ENCODE data around the gene DMRT3. TPM values are rescaled to one million over a fixed set of nuclear protein-coding genes. Genes with fewer than 3 reads are reported as not detected.

Gene DMRT3
- total and polyA plus RNA-seq, 2 of the 8 experiments (the other 6 are each of a cell fraction or from before 2014, with no cell fraction given) = not detected

- WGBS, 2 experiments (ENCODE audit: extremely low coverage in 1 of 2, insufficient coverage in 1 of 2, insufficient read length in 1 of 2, insufficient replicate concordance in 2 of 2, low coverage in 1 of 2, low lambda C conversion rate in 2 of 2, missing lambda C conversion rate in 1 of 2) = 90% methylated on average over 4 of the region's 4 CpGs; no CpG with 5 or more reads in 1 of the 2 experiments
- TF ChIP-seq BACH1 (IDR thresholded peaks at IDR 0.05; ENCODE audit: low read length) = no peak
- no peak for TF ChIP-seq TAF1 (IDR thresholded peaks at IDR 0.05; ENCODE audit: low read depth, low read length)
- TF ChIP-seq ASH2L (IDR thresholded peaks at IDR 0.05; ENCODE audit: low read length) = no peak
- DNase-seq (ENCODE audit: low read depth in 1 of 2, low spot score in 2 of 2) (no peak), FAIRE-seq (no peak)
- Histone ChIP-seq H2BK120ac (replicated peaks; ENCODE audit: low read depth, low read length) (no peak overlapping the region), H3K27ac (ENCODE audit: low read depth, low read length) (no peak overlapping the region), H4K8ac (ENCODE audit: extremely low read depth, insufficient read depth, low read length) (no peak overlapping the region), H3K4me2 (ENCODE audit: insufficient read depth in 1 of 2, low read depth in 2 of 2, low read length in 2 of 2) (no peak overlapping the region), H3K27me3 (replicated peaks in 1 of 4; ENCODE audit: control insufficient read depth in 3 of 4, extremely low read depth in 1 of 4, insufficient read depth in 3 of 4, low read length in 3 of 4) (no peaks in the 10 kb centered on the region), H3K4ac (replicated peaks; ENCODE audit: insufficient read length, low read depth, low read length) (no peak overlapping the region), H3K36me3 (ENCODE audit: control insufficient read depth in 2 of 4, insufficient read depth in 4 of 4, low read length in 3 of 4) (no peaks in the 10 kb centered on the region), H2BK12ac (ENCODE audit: low read depth, low read length) (no peak overlapping the region), H2BK20ac (ENCODE audit: low read length) (no peak overlapping the region), H3K9me3 (ENCODE audit: insufficient read depth in 2 of 2, low read depth in 1 of 2, low read length in 1 of 2) (no peaks in the 10 kb centered on the region), H3K79me2 (ENCODE audit: control insufficient read depth in 1 of 2, insufficient read depth in 2 of 2, low read length in 2 of 2) (no peaks in the 10 kb centered on the region), H2BK5ac (ENCODE audit: low read depth, low read length) (no peak overlapping the region), H2BK15ac (ENCODE audit: low read length) (no peak overlapping the region), H3K56ac (replicated peaks; ENCODE audit: insufficient read length, low read depth, low read length) (no peak overlapping the region), H2AFZ (ENCODE audit: low read length) (no peak overlapping the region), H2AK5ac (ENCODE audit: low read depth, low read length) (no peak overlapping the region), H4K5ac (ENCODE audit: insufficient read length, low read depth, low read length) (no peak overlapping the region), H3K79me1 (ENCODE audit: low read depth, low read length) (no peaks in the 10 kb centered on the region), H3K23me2 (ENCODE audit: low read depth, low read length) (no peaks in the 10 kb centered on the region), H3K18ac (ENCODE audit: extremely low read depth, low read length) (no peak overlapping the region), H4K91ac (replicated peaks; ENCODE audit: insufficient read length, low read length) (no peak overlapping the region), H3K4me1 (replicated peaks in 1 of 4; ENCODE audit: control insufficient read depth in 3 of 4, insufficient read depth in 4 of 4, low read length in 3 of 4) (no peaks in the 10 kb centered on the region), H3K14ac (ENCODE audit: insufficient read length) (no peak overlapping the region), H4K20me1 (replicated peaks in 1 of 2; ENCODE audit: control insufficient read depth in 1 of 2, insufficient read depth in 2 of 2, low read length in 2 of 2) (no peaks in the 10 kb centered on the region), H3K9ac (replicated peaks in 1 of 4; ENCODE audit: extremely low read depth in 1 of 4, low read depth in 3 of 4, low read length in 3 of 4) (no peak overlapping the region), H3K23ac (ENCODE audit: insufficient read length) (no peak overlapping the region), H3K4me3 (ENCODE audit: extremely low read depth in 1 of 4, insufficient read depth in 2 of 4, low read depth in 3 of 4, low read length in 4 of 4) (no peak overlapping the region)
- ChIA-PET CTCF (ENCODE audit: partially characterized antibody) (interaction anchor here (1.0 to 2.8 kb wide), 4 partner anchors 9 to 68 kb away, joined by 4 to 11 read pairs (median 6); no protein-coding TSS in a partner anchor), POLR2A (ENCODE audit: partially characterized antibody) (no interaction called here)
Measured at GRCh38 chr9:959914-960313, 16.5 kb upstream of the DMRT3 start.
